Osteoblast (primary cell): Measurements from ENCODE around the gene BNIP3. TPM values are rescaled to one million over a fixed set of nuclear protein-coding genes. Genes with fewer than 3 reads are reported as not detected.

Experiments used
- DNase-seq: peaks from one replicate; pipeline ENCODE4 v3.0.0; 2011; ENCODE audit warnings: low spot score, mixed read lengths; ENCODE audit not compliant: insufficient read length; ENCODE audit errors: missing footprints
- H2AFZ ChIP-seq: 2 replicates; pipeline ENCODE4 v1.6.0; 2011; ENCODE audit warnings: mild to moderate bottlenecking, low read length
- H3K27ac ChIP-seq: 2 replicates; pipeline ENCODE4 v1.5.1; 2011; ENCODE audit warnings: mild to moderate bottlenecking, low read depth, low read length, moderate library complexity
- H3K27me3 ChIP-seq: 2 replicates; pipeline ENCODE4 v1.6.0; 2012; ENCODE audit warnings: mild to moderate bottlenecking, control low read depth, inconsistent platforms, low read length, moderate library complexity; ENCODE audit not compliant: insufficient read depth
- H3K36me3 ChIP-seq: 2 replicates; pipeline ENCODE4 v1.5.1; 2011; ENCODE audit warnings: mild to moderate bottlenecking, low read length, control low read depth, moderate library complexity; ENCODE audit not compliant: insufficient read depth
- H3K4me1 ChIP-seq: 2 replicates; pipeline ENCODE4 v1.5.1; 2011; ENCODE audit warnings: mild to moderate bottlenecking, low read length, control low read depth, moderate library complexity; ENCODE audit not compliant: insufficient read depth
- H3K4me2 ChIP-seq: 2 replicates; pipeline ENCODE4 v1.6.0; 2011; ENCODE audit warnings: mild to moderate bottlenecking, low read length; ENCODE audit not compliant: insufficient read depth
- H3K4me3 ChIP-seq: fragments of 200-600 bp; sonication (generic); 3 replicates; pipeline ENCODE4 v1.5.1; 2012; ENCODE audit warnings: mild to moderate bottlenecking, low read length, inconsistent platforms; ENCODE audit not compliant: insufficient read depth
- H3K79me2 ChIP-seq: 2 replicates; pipeline ENCODE4 v1.6.0; 2012; ENCODE audit warnings: mild to moderate bottlenecking, low read length, control low read depth, inconsistent platforms; ENCODE audit not compliant: insufficient read depth
- H3K9me3 ChIP-seq: 2 replicates; pipeline ENCODE4 v1.5.1; 2011; ENCODE audit warnings: low read depth, low read length, control low read depth
- H4K20me1 ChIP-seq: 2 replicates; pipeline ENCODE4 v1.6.0; 2012; ENCODE audit warnings: mild to moderate bottlenecking, low read length, control low read depth; ENCODE audit not compliant: insufficient read depth
- total RNA-seq: library from RNA; depleted of rRNA; stranded (reverse); fragments of >200 nt; gene quantifications from 2 replicates; pipeline ENCODE4 v1.2.3, GENCODE V29; 2012
- TF ChIP-seq, protein P1 (sequence below): IDR thresholded peaks from 2 replicates; pipeline ENCODE4 v1.5.1; 2011; ENCODE audit warnings: mild to moderate bottlenecking, low read depth, low read length, moderate library complexity; ENCODE audit errors: extremely low read depth

BNIP3 gene
- total RNA-seq, 1 donor, result 112 TPM

DNA sequence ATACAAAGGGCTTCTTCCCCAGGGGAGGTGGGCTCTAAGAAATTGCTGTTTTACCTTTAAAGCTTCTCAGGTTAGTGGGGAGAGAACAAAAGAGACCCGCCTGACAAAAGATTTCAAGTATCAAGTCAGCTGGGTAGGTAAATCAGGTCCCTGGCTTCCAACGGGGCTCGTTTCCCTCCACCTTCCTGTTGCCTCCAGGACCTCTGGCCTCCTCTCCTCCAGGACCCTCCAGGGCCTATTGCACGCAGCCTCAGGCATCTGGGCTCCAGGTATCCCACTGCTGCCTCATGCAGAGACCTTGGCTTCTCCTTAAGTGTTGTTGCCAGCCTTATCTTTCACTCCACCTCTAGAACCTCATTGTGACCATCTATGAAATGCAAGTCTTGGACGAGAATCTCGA lies 2.9 kb downstream of the BNIP3 start:
- H2AFZ ChIP-seq, result no peak overlapping the region
- DNase-seq, result no peak
- peaks cover 23% of the 10 kb centered on the region for H3K4me1 ChIP-seq
- H3K27me3 ChIP-seq, result no peaks in the 10 kb centered on the region
- no peaks in the 10 kb centered on the region for H3K36me3 ChIP-seq
- H4K20me1 ChIP-seq, result peaks cover 39% of the 10 kb centered on the region
- no peak overlapping the region for H3K27ac ChIP-seq
- no peaks in the 10 kb centered on the region for H3K9me3 ChIP-seq
- H3K4me2 ChIP-seq, result no peak overlapping the region
- H3K79me2 ChIP-seq, result peaks cover 74% of the 10 kb centered on the region
- TF ChIP-seq, protein P1, sequence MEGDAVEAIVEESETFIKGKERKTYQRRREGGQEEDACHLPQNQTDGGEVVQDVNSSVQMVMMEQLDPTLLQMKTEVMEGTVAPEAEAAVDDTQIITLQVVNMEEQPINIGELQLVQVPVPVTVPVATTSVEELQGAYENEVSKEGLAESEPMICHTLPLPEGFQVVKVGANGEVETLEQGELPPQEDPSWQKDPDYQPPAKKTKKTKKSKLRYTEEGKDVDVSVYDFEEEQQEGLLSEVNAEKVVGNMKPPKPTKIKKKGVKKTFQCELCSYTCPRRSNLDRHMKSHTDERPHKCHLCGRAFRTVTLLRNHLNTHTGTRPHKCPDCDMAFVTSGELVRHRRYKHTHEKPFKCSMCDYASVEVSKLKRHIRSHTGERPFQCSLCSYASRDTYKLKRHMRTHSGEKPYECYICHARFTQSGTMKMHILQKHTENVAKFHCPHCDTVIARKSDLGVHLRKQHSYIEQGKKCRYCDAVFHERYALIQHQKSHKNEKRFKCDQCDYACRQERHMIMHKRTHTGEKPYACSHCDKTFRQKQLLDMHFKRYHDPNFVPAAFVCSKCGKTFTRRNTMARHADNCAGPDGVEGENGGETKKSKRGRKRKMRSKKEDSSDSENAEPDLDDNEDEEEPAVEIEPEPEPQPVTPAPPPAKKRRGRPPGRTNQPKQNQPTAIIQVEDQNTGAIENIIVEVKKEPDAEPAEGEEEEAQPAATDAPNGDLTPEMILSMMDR, result no peak
- no peak overlapping the region for H3K4me3 ChIP-seq

DNA sequence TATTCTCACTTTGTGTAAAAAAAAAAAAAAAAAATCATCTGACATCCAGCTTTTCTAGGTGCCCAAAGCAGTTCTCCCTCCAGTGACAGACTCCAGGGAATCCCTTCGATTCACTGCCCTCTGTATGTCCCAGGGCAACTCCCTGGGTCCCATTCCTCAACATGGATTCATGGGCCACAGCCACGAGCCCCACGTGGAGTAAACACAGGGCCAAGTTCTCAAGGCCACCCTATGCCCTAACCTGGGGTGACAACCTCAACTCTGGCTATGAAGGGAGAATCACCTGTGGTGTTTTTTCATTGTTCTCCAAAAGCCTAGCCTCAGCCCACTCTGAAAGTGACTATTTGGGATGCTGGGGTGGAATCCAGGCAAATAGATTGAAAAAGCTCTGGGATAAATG lies 3.4 kb downstream of the BNIP3 start:
- H3K4me3 ChIP-seq, result no peak overlapping the region
- H4K20me1 ChIP-seq, result peaks cover 43% of the 10 kb centered on the region

DNA sequence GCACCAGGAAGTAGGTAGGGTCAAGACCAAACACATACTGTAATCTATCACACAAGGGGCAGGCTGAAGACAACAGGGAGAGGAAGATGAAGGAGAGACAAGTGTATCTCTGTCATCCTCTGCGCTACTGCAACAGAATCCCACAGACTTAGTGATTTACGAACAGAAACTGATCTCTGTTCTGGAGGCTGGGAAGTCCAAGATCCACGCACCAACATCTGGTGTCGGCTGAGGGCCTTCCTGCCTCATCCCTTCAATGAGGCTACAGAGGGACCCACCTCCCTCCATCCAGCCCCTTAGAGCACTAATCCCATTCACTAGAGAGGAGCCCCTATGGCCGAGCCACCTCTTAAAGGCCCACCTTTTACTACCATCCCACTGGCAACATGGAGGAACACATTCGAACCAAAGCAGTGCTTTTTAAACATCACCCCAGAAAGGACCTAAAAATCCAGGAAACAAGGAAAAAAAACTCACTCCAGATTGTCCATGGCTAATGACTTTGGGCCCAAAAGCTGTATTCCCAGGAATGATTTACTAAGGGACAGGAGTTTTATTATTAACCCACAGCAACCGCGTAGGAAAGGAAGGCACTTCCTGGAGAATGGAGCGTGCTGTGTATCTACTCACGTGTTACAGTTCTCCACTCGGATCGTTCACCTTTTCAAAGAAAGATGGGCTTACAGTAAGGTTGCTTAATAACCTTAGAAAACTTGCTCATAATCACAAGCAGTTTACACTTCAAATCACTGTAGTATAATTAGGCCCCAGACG lies 4.2 kb downstream of the BNIP3 start:
- no peak overlapping the region for H3K27ac ChIP-seq
- H3K36me3 ChIP-seq, result no peaks in the 10 kb centered on the region
- DNase-seq, result no peak
- TF ChIP-seq, protein P1, result no peak
- peaks cover 88% of the 10 kb centered on the region for H3K79me2 ChIP-seq
- H3K4me1 ChIP-seq, result peaks cover 27% of the 10 kb centered on the region
- peaks cover 47% of the 10 kb centered on the region for H4K20me1 ChIP-seq
- H3K4me3 ChIP-seq, result no peak overlapping the region
- no peak overlapping the region for H3K4me2 ChIP-seq
- no peak overlapping the region for H2AFZ ChIP-seq
- no peaks in the 10 kb centered on the region for H3K27me3 ChIP-seq
- H3K9me3 ChIP-seq, result no peaks in the 10 kb centered on the region

More for the DNA sequence above, 3.4 kb downstream of the BNIP3 start:
- H3K36me3 ChIP-seq, result no peaks in the 10 kb centered on the region
- TF ChIP-seq, protein P1, result no peak
- DNase-seq, result no peak
- H3K9me3 ChIP-seq, result no peaks in the 10 kb centered on the region
- H3K27ac ChIP-seq, result no peak overlapping the region
- H2AFZ ChIP-seq, result no peak overlapping the region
- no peaks in the 10 kb centered on the region for H3K27me3 ChIP-seq
- H3K79me2 ChIP-seq, result peaks cover 79% of the 10 kb centered on the region
- H3K4me2 ChIP-seq, result no peak overlapping the region
- H3K4me1 ChIP-seq, result peaks cover 19% of the 10 kb centered on the region

DNA sequence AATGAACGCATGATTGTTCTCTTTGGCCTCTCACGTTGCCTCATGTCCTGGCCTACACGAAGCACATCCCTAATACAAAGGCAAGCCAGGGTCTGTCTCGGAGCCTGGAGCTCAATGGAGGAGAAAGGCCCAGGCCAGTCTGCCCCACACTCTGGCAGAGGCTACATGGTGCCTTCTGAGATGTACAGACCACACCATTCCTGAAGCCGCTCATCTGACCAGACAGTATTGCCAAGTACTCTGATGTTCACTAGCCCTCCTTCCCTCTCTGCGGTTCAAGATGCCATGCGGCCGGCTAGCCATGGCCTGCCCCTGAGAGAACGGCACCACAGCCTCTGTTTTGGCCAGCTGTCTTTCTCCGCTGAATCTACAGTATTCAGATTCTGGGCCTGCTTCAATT lies 5.9 kb downstream of the BNIP3 start:
- H3K4me2 ChIP-seq, result no peak overlapping the region
- H4K20me1 ChIP-seq, result peaks cover 53% of the 10 kb centered on the region
- no peaks in the 10 kb centered on the region for H3K9me3 ChIP-seq
- peaks cover 9% of the 10 kb centered on the region for H3K36me3 ChIP-seq
- DNase-seq, result no peak
- peaks cover 23% of the 10 kb centered on the region for H3K4me1 ChIP-seq
- H3K4me3 ChIP-seq, result no peak overlapping the region
- no peak overlapping the region for H2AFZ ChIP-seq
- no peaks in the 10 kb centered on the region for H3K27me3 ChIP-seq
- TF ChIP-seq, protein P1, result no peak
- no peak overlapping the region for H3K27ac ChIP-seq
- H3K79me2 ChIP-seq, result peaks cover 89% of the 10 kb centered on the region
